GM10248 (cell line): ENCODE measurements around the gene RNF224.
A peak's percentile ranks its signal among the peaks of the same experiment; 100 is the strongest.

Experiments
- CTCF ChIA-PET: fragments of 300-600 bp; sonication (Branson Sonifier 250); formaldehyde crosslinking; extraction: SDS; loops from one replicate; lab custom pipeline; 2021; ENCODE audit warnings: antibody characterized with exemption; lab: Yijun Ruan, JAX
- POLR2A ChIA-PET: fragments of 350-650 bp; sonication (Branson Sonifier 250); formaldehyde crosslinking; extraction: SDS; loops from one replicate; lab custom pipeline; 2020; ENCODE audit warnings: antibody characterized with exemption; lab: Yijun Ruan, JAX
- DNase-seq: peaks from one replicate; pipeline ENCODE4 v3.0.0; 2012; ENCODE audit errors: extremely low spot score
- TF ChIP-seq, protein P1 (sequence below): IDR thresholded peaks from 2 replicates; pipeline ENCODE4 v1.5.1; 2012; ENCODE audit warnings: mild to moderate bottlenecking, low read depth; ENCODE audit errors: extremely low read depth, missing control alignments, control extremely low read depth

The RNF224 gene

DNA sequence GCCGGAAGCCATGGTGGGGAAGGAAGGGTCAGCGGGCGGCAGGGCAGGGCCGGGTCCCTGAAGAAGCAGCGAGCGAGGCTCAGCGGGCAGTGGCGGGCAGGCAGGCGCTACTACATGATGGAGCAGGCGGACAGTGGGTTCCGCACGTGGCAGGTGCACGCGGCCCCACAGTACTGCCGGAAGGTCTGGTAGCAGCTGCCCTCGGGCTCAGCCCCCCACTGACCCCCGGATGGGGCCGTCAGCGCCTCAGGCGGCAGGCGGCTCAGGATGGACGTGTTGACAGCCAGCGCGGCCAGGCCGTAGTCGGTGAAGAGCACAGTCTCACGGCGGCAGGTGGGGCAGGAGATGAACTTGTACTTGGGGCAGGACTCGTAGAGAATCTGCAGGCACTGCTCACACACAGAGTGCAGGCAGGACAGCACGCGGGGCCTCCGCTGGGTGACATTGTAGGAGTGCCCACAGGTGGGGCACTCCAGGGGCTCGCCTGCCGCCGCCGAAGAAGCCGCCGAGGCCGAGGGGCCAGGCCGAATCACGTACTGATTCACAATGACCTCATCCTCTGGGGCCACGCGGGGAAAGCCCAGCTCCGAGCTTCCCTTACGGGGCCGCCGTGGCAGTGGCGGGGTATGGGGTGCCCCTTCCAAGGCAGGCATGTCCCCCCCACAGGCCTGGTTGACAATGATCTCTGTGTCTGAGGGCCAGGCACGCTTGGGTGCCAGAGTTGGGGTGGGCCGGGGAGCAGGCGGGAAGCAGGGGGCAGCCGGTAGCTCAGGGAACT is 6.8 kb upstream of the RNF224 start:
- TF ChIP-seq, protein P1, sequence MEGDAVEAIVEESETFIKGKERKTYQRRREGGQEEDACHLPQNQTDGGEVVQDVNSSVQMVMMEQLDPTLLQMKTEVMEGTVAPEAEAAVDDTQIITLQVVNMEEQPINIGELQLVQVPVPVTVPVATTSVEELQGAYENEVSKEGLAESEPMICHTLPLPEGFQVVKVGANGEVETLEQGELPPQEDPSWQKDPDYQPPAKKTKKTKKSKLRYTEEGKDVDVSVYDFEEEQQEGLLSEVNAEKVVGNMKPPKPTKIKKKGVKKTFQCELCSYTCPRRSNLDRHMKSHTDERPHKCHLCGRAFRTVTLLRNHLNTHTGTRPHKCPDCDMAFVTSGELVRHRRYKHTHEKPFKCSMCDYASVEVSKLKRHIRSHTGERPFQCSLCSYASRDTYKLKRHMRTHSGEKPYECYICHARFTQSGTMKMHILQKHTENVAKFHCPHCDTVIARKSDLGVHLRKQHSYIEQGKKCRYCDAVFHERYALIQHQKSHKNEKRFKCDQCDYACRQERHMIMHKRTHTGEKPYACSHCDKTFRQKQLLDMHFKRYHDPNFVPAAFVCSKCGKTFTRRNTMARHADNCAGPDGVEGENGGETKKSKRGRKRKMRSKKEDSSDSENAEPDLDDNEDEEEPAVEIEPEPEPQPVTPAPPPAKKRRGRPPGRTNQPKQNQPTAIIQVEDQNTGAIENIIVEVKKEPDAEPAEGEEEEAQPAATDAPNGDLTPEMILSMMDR = no peak
- CTCF ChIA-PET = interaction anchor here (0.7 to 2.6 kb wide), 3 partner anchors 9 to 16 kb away, joined by 3 to 9 read pairs (median 3); no protein-coding TSS in a partner anchor
- DNase-seq = no peak
- POLR2A ChIA-PET = no interaction called here

DNA sequence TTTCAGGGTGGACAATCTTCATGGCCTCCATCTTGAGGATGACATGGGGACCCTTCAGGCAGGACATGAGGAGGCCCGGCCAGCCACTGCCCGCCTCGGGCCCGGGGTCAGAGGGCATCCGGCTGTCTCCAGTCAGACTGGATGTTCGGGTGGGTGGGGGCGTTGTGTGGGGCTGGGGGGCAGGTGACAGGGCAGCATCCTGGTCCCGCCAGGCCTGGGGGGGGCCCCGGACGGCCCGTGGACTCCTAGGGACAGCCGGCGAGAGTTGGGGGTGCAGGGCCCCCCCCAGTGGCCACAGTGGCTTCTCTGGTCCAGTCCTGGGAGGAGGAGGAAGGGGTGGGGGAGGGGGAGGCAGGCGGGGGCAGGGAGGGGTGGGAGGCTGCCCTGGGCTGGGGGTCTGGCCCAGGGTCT is 6.2 kb upstream of the RNF224 start:
- ChIA-PET POLR2A (no interaction called here), CTCF (interaction anchor here (0.7 to 2.6 kb wide), 3 partner anchors 10 to 16 kb away, joined by 3 to 9 read pairs (median 3); no protein-coding TSS in a partner anchor)
- no peak for DNase-seq
- TF ChIP-seq, protein P1 = no peak

DNA sequence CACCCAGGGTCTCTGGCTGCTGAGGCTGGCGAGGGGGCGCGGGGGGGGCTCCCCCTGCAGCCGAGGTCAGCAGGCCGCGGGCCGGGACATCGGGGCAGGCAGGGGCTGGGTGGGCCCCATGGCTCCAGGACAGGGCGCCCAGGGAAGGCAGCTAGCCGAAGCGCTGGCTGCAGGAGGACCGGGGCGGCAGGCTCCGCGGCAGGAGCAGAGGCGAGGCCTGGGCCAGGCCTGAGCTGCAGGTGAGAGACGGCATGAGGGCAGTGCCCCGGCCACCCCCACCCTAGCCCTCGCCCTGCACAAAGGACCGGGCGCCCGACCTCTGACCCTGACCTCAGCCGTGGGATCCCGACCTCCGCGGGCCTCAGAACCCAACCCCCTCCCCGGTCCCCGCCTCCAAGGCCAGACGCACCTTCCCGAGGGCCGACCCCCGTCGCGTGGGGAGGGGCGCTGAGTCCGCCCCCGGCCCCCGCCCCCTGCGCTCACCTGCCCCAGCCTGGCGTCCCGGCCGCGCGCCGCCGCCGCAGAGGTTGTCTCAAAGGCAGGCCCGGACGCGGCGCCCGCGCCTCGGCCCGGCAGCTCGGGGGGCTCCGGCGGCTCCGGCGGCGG is 5.7 kb upstream of the RNF224 start:
- ChIA-PET CTCF (interaction anchor here (1.2 to 6.9 kb wide), 3 partner anchors 16 to 155 kb away, joined by 4 to 92 read pairs (median 12); partner anchors contain the start of genes ANAPC2, SSNA1 and TUBB4B), POLR2A (no interaction called here)
- TF ChIP-seq, protein P1 = no peak
- no peak for DNase-seq

DNA sequence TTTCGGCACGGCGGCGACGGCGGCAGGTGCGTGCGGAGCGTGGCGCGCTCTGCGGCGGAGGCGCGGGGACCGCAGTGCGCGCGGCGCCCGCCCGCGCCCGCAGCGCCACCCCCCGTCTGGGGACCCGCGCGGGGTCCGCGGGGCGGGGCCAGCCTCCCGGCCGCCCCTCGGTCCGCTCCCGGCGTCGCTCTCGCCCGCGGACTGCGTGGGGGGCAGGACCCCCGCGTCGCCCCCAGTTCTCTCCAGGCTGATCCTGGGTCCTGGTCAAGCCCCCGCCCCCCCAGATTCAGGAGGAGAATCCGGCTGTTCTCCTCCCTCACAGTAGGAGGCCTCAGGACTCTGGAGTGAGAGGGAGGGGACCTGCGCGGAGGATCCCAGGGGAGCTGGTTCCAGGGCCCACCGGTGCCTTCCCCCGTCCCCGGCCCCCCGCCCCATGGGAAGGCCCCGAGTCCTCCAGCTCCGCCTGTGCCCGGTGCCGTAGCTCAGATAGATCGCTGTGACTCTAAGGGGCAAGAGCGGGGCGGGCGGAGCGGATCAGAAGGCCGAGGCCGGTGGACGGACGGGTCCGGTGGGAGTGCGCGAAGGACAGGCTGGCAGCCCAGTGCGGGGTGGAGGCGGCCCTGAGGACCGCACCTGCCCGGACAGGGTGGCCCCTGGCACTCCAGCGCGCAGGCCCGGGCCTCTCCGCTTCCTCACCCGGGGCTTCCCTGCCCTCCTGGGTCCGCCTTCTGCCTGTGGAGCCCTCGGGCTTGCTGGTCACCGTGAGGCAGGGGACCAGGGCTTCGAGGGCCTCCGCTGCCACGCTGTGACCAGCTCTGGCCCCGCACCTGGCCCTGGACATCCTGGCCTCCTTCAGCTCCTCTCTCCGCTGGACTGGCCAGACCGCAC is 4.9 kb upstream of the RNF224 start, which contains the start of gene RNF208:
Gene RNF208 (minus strand): TSS at position 51 of the 888 bp plus-strand sequence. CDS start 1,028 bp downstream, outside the sequence.
- CTCF ChIA-PET = interaction anchor here (0.9 to 6.9 kb wide), 8 partner anchors 12 to 156 kb away, joined by 3 to 92 read pairs (median 6); partner anchors contain the start of genes ANAPC2, MAN1B1, SSNA1 and TUBB4B
- POLR2A ChIA-PET = interaction anchor here (0.6 to 2.8 kb wide), 5 partner anchors 14 to 22 kb away, joined by 3 to 24 read pairs (median 4); partner anchors contain the start of genes TPRN and TUBB4B
- no peak for DNase-seq
- TF ChIP-seq, protein P1 = no peak

DNA sequence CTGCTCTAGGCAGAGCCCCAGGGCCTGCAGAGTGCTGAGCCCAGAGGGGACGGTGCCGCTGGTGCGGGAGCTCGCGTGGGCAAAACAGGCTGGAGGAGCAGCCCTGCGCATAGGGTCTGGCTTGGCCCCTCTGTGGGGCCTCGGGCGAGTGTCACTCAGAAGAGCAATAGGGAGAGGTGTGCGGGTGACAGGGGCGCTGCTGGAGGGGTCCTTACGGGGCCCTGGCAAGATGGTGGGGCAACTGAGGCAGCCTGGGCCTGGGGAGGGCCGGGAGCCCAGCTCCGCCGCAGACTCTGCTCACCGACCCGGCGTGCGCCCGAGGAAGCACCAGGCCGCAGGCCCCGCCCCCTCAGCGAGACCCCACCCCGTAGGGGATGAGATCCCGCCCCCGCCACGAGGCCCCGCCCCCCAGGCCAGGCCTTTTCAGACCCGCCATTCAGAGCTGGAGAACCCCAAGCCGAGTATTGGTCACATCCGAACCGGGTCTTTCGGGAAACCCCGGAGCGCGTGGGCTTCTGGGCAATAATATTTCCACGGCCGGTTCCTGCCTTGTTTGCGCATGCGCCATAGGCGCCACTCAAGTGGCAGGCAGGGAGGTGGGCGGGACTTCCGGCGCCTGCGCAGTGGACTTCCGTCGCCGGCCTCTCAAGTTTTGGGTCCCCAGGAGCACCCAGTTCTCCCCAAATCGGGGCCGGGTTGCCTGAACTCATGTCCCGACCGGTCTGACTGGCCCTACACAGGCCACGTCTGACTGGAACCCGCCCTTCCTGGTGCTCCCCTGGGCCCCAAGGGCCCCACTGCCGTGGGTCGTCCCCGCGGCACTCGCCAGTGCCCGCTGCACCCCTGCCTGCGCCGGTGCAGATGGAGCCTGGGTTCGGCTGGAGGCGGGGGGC is 4.0 kb upstream of the RNF224 start:
- ChIA-PET CTCF (interaction anchor here (0.9 to 6.9 kb wide), 11 partner anchors 13 to 177 kb away, joined by 3 to 92 read pairs (median 6); partner anchors contain the start of genes ANAPC2, MAN1B1, NPDC1 and SSNA1), POLR2A (interaction anchor here (0.6 to 2.8 kb wide), 8 partner anchors 13 to 73 kb away, joined by 3 to 24 read pairs (median 4); partner anchors contain the start of genes ANAPC2, SSNA1, TPRN and TUBB4B)
- peak; percentile 98 for DNase-seq
- TF ChIP-seq, protein P1 = no peak
